Breast epithelium (tissue), 4 donors: ENCODE measurements around the gene DCDC1. TPM values are rescaled to one million over a fixed set of nuclear protein-coding genes. Genes with fewer than 3 reads are reported as not detected.

Source experiments
- DNase-seq, 2 donors: peaks; one replicate each; pipeline ENCODE4 v3.0.0-alpha.2; 2019; ENCODE audit warnings: low spot score in 2 of 2
- H3K27ac ChIP-seq, 2 donors: fragments of 200-600 bp; sonication (generic) in 1 of 2; one replicate each; pipeline ENCODE4 v1.5.1; 2016 to 2019; ENCODE audit warnings: mild to moderate bottlenecking in 1 of 2
- H3K27me3 ChIP-seq, 2 donors: fragments of 200-600 bp; sonication (generic) in 1 of 2; one replicate each; pipeline versions ENCODE4 v1.5.1 to v1.6.0; 2017 to 2019; ENCODE audit warnings: control low read depth in 1 of 2, mild to moderate bottlenecking in 1 of 2
- H3K36me3 ChIP-seq: fragments of 200-600 bp; one replicate; pipeline ENCODE4 v1.5.1; 2019
- H3K4me1 ChIP-seq, 2 donors: fragments of 200-600 bp; sonication (generic); one replicate each; pipeline ENCODE4 v1.5.1; 2016 to 2019; ENCODE audit warnings: control low read depth in 1 of 2
- H3K4me3 ChIP-seq, 3 donors: fragments of 200-600 bp; sonication (generic); 1 replicate in 2 of 3; 2 replicates in 1 of 3; pipeline ENCODE4 v1.5.1; 2016 to 2019; ENCODE audit warnings: mild to moderate bottlenecking in 3 of 3, moderate library complexity in 2 of 3
- H3K9me3 ChIP-seq, 2 donors: fragments of 200-600 bp; sonication (generic) in 1 of 2; one replicate each; pipeline ENCODE4 v1.5.1; 2016 to 2019; ENCODE audit warnings: control low read depth in 1 of 2
- CTCF ChIP-seq, 3 donors: fragments of 450-650 bp; IDR thresholded peaks; one replicate each; pipeline ENCODE4 v1.5.1; 2016 to 2017; ENCODE audit warnings: antibody characterized with exemption in 3 of 3, mild to moderate bottlenecking in 3 of 3, moderate library complexity in 3 of 3
- POLR2A ChIP-seq: fragments of 450-650 bp; IDR thresholded peaks from one replicate; pipeline ENCODE4 v1.6.1; 2016; ENCODE audit warnings: antibody characterized with exemption, mild to moderate bottlenecking, moderate library complexity
- POLR2AphosphoS5 ChIP-seq, 3 donors: sonication (generic); formaldehyde crosslinking; IDR thresholded peaks; one replicate each; pipeline ENCODE4 v1.6.1; 2017; ENCODE audit warnings: antibody characterized with exemption in 3 of 3
- intact Hi-C: fragments of 100-400 bp; cut with DNase I; formaldehyde crosslinking; loops from one replicate; pipeline ENCODE4 v1.15.1; 2023; ENCODE audit warnings: low total_unique reads
- total RNA-seq, 3 donors: library from RNA; depleted of rRNA; stranded (reverse); fragments of >200 nt; gene quantifications; one replicate each; pipeline ENCODE4 v1.1.0, GENCODE V29; 2016

The DCDC1 gene
- total RNA-seq, 3 donors from 2014 or later: 0.32 to 5.6 (median 3.8) TPM

- intact Hi-C loops: no loop called here
- Histone ChIP-seq H3K27me3 (no peaks in the 10 kb centered on the region), H3K4me3 (no peak overlapping the region), H3K36me3 (no peaks in the 10 kb centered on the region), H3K9me3 (no peaks in the 10 kb centered on the region), H3K4me1 (no peaks in the 10 kb centered on the region), H3K27ac (no peak overlapping the region)
- no peak for DNase-seq
- TF ChIP-seq POLR2A (no peak), CTCF (IDR thresholded peaks at IDR 0.05) (peak in 2 of 3 donors; percentile 47 to 54), POLR2AphosphoS5 (IDR thresholded peaks at IDR 0.05) (no peak)
These were observed 451.6 kb downstream of the DCDC1 start for GRCh38 chr11:30917859-30918478.

GRCh38 chr11:30917266-30917665 is 452.3 kb downstream of the DCDC1 start:
- intact Hi-C loops: no loop called here
- Histone ChIP-seq H3K27me3 (no peaks in the 10 kb centered on the region), H3K27ac (no peak overlapping the region), H3K4me3 (no peak overlapping the region), H3K9me3 (no peaks in the 10 kb centered on the region), H3K4me1 (no peaks in the 10 kb centered on the region), H3K36me3 (no peaks in the 10 kb centered on the region)
- DNase-seq: no peak
- TF ChIP-seq POLR2A (no peak), CTCF (IDR thresholded peaks at IDR 0.05) (no peak), POLR2AphosphoS5 (IDR thresholded peaks at IDR 0.05) (no peak)

- Histone ChIP-seq H3K27me3 (no peaks in the 10 kb centered on the region), H3K4me1 (no peaks in the 10 kb centered on the region), H3K36me3 (no peaks in the 10 kb centered on the region), H3K9me3 (no peaks in the 10 kb centered on the region), H3K4me3 (no peak overlapping the region), H3K27ac (no peak overlapping the region)
- no peak for DNase-seq
- no peak for TF ChIP-seq POLR2A
- TF ChIP-seq POLR2AphosphoS5 (IDR thresholded peaks at IDR 0.05): no peak
- no peak for TF ChIP-seq CTCF (IDR thresholded peaks at IDR 0.05)
- intact Hi-C loops: no loop called here
These were observed 452.8 kb downstream of the DCDC1 start for GRCh38 chr11:30916764-30917163.

GRCh38 chr11:30914143-30914762 is 455.3 kb downstream of the DCDC1 start:
- Histone ChIP-seq H3K9me3 (no peaks in the 10 kb centered on the region), H3K4me1 (no peaks in the 10 kb centered on the region), H3K27ac (no peak overlapping the region), H3K4me3 (no peak overlapping the region), H3K27me3 (no peaks in the 10 kb centered on the region), H3K36me3 (no peaks in the 10 kb centered on the region)
- intact Hi-C loops: no loop called here
- TF ChIP-seq POLR2AphosphoS5 (IDR thresholded peaks at IDR 0.05): no peak
- no peak for TF ChIP-seq POLR2A
- TF ChIP-seq CTCF (IDR thresholded peaks at IDR 0.05): peak in 1 of 3 donors; percentile 35
- DNase-seq: peak; percentile 26 to 56

GRCh38 chr11:30911247-30911646 is 458.3 kb downstream of the DCDC1 start:
- Histone ChIP-seq H3K27me3 (no peaks in the 10 kb centered on the region), H3K27ac (no peak overlapping the region), H3K4me1 (no peaks in the 10 kb centered on the region), H3K9me3 (no peaks in the 10 kb centered on the region), H3K36me3 (no peaks in the 10 kb centered on the region), H3K4me3 (no peak overlapping the region)
- TF ChIP-seq POLR2AphosphoS5 (IDR thresholded peaks at IDR 0.05): no peak
- no peak for TF ChIP-seq POLR2A
- no peak for TF ChIP-seq CTCF (IDR thresholded peaks at IDR 0.05)
- intact Hi-C loops: no loop called here
- DNase-seq: no peak
